ENCODE results near the gene CSNK2A2. TPM values are rescaled to one million over a fixed set of nuclear protein-coding genes. Genes with fewer than 3 reads are reported as not detected.

CSNK2A2 gene
- total RNA-seq, 4 donors from 2014 or later: 28.7 to 53.5 (median 40.0) TPM

DNA sequence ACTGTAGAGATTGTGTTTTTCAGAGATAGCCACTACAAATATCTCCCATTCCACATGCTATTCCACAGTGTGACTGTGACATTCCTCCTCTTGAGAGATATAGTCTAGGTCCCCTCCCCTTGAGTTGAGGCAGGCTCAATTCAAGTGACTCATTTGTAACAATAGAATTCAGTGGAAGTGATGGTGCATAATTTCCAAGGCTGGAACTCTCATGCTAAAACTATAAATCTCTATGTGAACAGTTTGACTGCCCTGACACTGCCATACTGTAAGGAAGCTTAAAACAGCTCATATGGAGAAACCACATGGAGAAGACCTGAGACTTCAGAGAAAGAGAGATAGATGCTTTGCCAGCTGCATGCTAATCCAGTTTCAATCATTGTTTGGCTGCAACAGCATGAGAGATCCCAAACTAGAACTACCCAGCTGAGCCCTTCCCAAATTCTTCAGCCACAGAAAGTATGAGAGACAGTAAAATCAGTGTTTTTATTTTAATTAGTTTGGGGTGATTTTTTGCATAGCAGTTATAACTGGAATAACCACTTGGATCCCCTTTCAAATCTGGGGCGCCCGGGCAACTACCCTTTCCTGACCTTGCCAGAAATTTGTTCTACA is 19.5 kb upstream of the CSNK2A2 start:
- H3K9me3 ChIP-seq: no peaks in the 10 kb centered on the region
- no peak overlapping the region for H3K27ac ChIP-seq
- no peaks in the 10 kb centered on the region for H3K27me3 ChIP-seq
- TF ChIP-seq, protein P1, sequence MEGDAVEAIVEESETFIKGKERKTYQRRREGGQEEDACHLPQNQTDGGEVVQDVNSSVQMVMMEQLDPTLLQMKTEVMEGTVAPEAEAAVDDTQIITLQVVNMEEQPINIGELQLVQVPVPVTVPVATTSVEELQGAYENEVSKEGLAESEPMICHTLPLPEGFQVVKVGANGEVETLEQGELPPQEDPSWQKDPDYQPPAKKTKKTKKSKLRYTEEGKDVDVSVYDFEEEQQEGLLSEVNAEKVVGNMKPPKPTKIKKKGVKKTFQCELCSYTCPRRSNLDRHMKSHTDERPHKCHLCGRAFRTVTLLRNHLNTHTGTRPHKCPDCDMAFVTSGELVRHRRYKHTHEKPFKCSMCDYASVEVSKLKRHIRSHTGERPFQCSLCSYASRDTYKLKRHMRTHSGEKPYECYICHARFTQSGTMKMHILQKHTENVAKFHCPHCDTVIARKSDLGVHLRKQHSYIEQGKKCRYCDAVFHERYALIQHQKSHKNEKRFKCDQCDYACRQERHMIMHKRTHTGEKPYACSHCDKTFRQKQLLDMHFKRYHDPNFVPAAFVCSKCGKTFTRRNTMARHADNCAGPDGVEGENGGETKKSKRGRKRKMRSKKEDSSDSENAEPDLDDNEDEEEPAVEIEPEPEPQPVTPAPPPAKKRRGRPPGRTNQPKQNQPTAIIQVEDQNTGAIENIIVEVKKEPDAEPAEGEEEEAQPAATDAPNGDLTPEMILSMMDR (IDR thresholded peaks at IDR 0.05): no peak
- H3K4me1 ChIP-seq: no peaks in the 10 kb centered on the region
- in situ Hi-C loops (cut with MboI; ENCODE audit: low pct_ligation_motif_present in 1 of 4, low pct_unique_long_range_greater_than_20kb in 1 of 4, low sequenced_read_pairs in 3 of 4): no loop called here
- no peaks in the 10 kb centered on the region for H3K36me3 ChIP-seq
- H3K4me3 ChIP-seq: no peak overlapping the region
- no peak for DNase-seq
- intact Hi-C loops (cut with DNase I; ENCODE audit: low total_unique reads): no loop called here
- 3 to 42% methylated on average over 2 of the region's 2 CpGs for WGBS, 2 donors (ENCODE audit: low coverage in 1 of 2)

DNA sequence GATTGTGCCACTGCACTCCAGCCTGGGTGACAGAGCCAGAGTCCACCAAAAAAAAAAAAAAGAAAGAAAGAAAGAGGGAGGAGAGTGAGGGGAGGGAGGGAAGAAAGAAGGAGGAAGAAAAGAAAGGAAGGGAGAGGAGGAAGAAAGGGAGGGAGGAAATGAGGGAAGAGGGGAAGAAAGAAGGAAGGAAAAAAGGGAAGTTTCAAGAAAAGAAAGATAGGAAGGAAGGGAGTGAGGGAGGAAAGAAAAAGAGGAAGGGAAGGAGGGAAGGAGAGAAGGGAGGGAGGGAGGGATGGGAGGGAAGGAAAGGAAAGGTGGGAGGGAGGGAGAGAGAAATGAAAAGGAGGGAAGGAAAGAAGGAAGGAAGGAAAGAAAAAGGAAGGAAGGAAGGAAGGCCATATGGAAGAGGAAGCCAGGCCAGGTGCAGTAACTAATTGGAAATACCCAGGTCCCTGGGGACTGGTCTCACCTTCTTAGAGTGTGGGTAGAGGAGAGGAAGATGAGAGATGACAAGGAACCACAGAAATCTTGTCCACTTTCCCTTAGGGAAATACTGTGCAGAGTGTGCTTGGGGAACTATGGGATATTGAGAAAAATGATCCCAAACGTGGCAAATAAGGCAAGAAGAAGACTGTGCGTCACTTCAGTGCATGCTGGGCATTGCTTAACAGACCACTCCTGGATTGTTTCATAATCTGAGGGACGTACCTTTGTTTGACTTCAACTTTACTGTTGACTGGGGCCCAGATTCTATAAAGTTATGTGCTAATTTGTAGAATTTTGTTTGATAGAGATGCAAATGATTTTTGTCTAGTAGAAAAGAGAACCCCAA is 15.1 kb upstream of the CSNK2A2 start:
- DNase-seq: no peak
- no peaks in the 10 kb centered on the region for H3K9me3 ChIP-seq
- TF ChIP-seq POLR2A (IDR thresholded peaks at IDR 0.05): no peak
- H3K36me3 ChIP-seq: no peaks in the 10 kb centered on the region
- intact Hi-C loops (cut with DNase I; ENCODE audit: low total_unique reads): no loop called here
- in situ Hi-C loops (cut with MboI; ENCODE audit: low pct_ligation_motif_present in 1 of 4, low pct_unique_long_range_greater_than_20kb in 1 of 4, low sequenced_read_pairs in 3 of 4): no loop called here
- 56 to 66% methylated on average over 3 of the region's 3 CpGs for WGBS, 2 donors (ENCODE audit: low coverage in 1 of 2)
- H3K27ac ChIP-seq: no peak overlapping the region
- H3K27me3 ChIP-seq: no peaks in the 10 kb centered on the region
- no peak overlapping the region for H3K4me3 ChIP-seq
- H3K4me1 ChIP-seq: no peaks in the 10 kb centered on the region

DNA sequence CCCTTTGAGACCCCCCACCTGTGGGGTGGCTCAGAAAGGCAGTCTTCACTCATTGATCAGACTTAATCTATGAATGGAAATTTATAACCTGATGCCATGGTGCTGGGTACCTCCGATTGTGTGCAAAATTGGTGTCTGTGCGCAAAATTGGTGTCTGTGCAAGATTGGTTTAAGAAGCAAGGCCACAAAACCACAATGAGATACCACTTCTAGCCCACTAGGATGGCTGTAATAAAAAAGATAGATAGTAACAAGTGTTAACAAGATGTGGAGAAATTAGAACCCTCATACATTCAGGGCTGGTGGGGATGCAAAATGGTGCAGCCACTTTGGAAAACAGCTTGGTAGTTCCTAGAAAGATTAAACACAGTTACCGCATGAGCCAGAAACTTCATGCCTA is 13.9 kb upstream of the CSNK2A2 start:
- intact Hi-C loops (cut with DNase I; ENCODE audit: low total_unique reads): no loop called here
- in situ Hi-C loops (cut with MboI; ENCODE audit: low pct_ligation_motif_present in 1 of 4, low pct_unique_long_range_greater_than_20kb in 1 of 4, low sequenced_read_pairs in 3 of 4): no loop called here
- Histone ChIP-seq H3K36me3 (no peaks in the 10 kb centered on the region), H3K27ac (no peak overlapping the region), H3K27me3 (no peaks in the 10 kb centered on the region), H3K4me1 (no peaks in the 10 kb centered on the region), H3K4me3 (no peak overlapping the region), H3K9me3 (no peaks in the 10 kb centered on the region)
- TF ChIP-seq POLR2A (IDR thresholded peaks at IDR 0.05): no peak
- no peak for TF ChIP-seq POLR2AphosphoS5 (IDR thresholded peaks at IDR 0.05)
- TF ChIP-seq, protein P1 (IDR thresholded peaks at IDR 0.05): no peak
- no peak for TF ChIP-seq EP300 (IDR thresholded peaks at IDR 0.05; ENCODE audit: low read depth)
- 60 to 90% methylated on average over 2 to 3 of the region's 3 CpGs for WGBS, 2 donors (ENCODE audit: low coverage in 1 of 2)
- DNase-seq: no peak

DNA sequence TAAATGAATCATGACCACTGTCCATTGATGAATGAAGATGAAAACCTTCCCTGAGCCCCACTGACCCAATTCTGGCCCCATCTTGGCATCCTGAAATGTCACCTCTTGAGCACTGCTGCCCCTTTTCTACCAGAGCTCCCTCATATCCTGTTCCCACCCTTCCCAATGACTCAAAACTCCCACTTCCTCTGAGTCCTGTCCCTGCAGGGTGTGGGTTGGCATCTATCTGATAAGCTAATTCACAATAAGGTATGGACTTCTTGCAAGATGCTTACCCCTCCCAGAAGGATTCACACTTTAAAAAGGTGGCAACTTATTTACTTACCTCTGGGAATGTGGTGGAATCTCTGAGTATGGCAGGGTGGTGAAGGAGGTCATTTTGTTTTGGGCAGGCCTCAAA is 13.3 kb upstream of the CSNK2A2 start:
- in situ Hi-C loops (cut with MboI; ENCODE audit: low pct_ligation_motif_present in 1 of 4, low pct_unique_long_range_greater_than_20kb in 1 of 4, low sequenced_read_pairs in 3 of 4) (no loop called here), intact Hi-C loops (cut with DNase I; ENCODE audit: low total_unique reads) (no loop called here)
- no peak overlapping the region for H3K27ac ChIP-seq
- H3K4me1 ChIP-seq: no peaks in the 10 kb centered on the region
- H3K36me3 ChIP-seq: no peaks in the 10 kb centered on the region
- no peak for TF ChIP-seq EP300 (IDR thresholded peaks at IDR 0.05; ENCODE audit: low read depth)
- no peak for TF ChIP-seq POLR2A (IDR thresholded peaks at IDR 0.05)
- no peaks in the 10 kb centered on the region for H3K27me3 ChIP-seq
- H3K4me3 ChIP-seq: no peak overlapping the region
- no peak for DNase-seq
- H3K9me3 ChIP-seq: no peaks in the 10 kb centered on the region

DNA sequence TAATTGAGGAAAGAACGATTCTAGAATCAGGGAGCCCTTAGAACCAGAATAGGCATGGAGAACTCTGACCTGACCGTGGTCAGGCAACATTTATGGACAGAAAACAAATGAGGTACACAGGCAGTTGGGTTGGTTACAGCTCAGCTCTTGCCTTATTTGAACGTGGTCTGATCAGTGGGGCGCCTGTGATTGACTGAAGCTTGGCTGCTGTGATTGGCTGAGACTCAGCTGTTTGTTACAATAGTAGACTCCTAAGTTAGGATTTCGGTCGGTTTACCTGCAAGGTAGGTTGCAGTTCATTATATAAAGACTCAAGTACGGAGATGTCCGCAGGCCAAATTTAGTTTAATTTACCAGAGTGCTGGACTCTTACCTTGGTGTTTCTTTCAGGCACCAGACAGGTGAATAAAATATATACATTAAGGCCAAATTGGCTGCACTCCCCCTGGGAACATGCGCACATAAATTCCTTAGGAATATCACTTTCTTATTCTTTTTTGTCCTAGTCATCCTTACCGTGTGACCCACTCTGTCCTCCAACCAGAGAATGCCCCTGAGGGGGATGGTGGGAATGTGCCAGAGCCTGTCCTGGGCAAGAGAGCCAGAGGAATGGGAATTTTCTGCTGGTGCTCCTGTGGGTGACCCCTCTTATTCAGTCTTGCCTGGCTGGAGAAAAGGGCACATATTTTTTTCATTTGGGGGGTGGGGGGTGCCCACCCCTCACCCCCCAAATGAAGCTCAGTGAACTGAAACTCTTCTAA is 7.5 kb upstream of the CSNK2A2 start:
- 72 to 76% methylated on average over 7 to 10 of the region's 10 CpGs for WGBS, 2 donors (ENCODE audit: low coverage in 1 of 2)
- no peak for DNase-seq
- in situ Hi-C loops (cut with MboI; ENCODE audit: low pct_ligation_motif_present in 1 of 4, low pct_unique_long_range_greater_than_20kb in 1 of 4, low sequenced_read_pairs in 3 of 4) (no loop called here), intact Hi-C loops (cut with DNase I; ENCODE audit: low total_unique reads) (no loop called here)
- Histone ChIP-seq H3K4me1 (no peaks in the 10 kb centered on the region), H3K9me3 (no peaks in the 10 kb centered on the region), H3K4me3 (no peak overlapping the region), H3K27me3 (peaks cover 4% of the 10 kb centered on the region), H3K27ac (no peak overlapping the region), H3K36me3 (no peaks in the 10 kb centered on the region)
- no peak for TF ChIP-seq EP300 (IDR thresholded peaks at IDR 0.05; ENCODE audit: low read depth)
- no peak for TF ChIP-seq POLR2A (IDR thresholded peaks at IDR 0.05)
- TF ChIP-seq, protein P1 (IDR thresholded peaks at IDR 0.05): no peak
- TF ChIP-seq POLR2AphosphoS5 (IDR thresholded peaks at IDR 0.05): no peak
